H54 (cell line): Measurements from ENCODE around the gene UGT2B7.
A peak's percentile ranks its signal among the peaks of the same experiment; 100 is the strongest.
"Not testable (repeated sequence)": the region's sequence is repeated elsewhere in the genome, so short reads cannot be mapped to it uniquely, and the experiment has no call there.

Experiments
- DNase-seq: peaks from one replicate; pipeline ENCODE4 v3.0.0; 2011; ENCODE audit warnings: low spot score, mixed read lengths; ENCODE audit not compliant: insufficient read length
- FAIRE-seq: peaks from 3 replicates; lab custom pipeline; 2011; peaks lifted over from hg19 to GRCh38; lab: Jason Lieb, UNC
- POLR2A ChIP-seq: IDR thresholded peaks from 2 replicates; pipeline ENCODE4 v1.6.1; 2011; ENCODE audit warnings: low read depth, mild to moderate bottlenecking, low read length

Gene UGT2B7

GRCh38 chr4:69096111-69096656 lies at the start of gene UGT2B7:
UGT2B7 (plus strand) TSS chr4:69096474; CDS start chr4:69096521, 47 bp downstream.
- DNase-seq (no peak), FAIRE-seq (no peak)
- no peak for TF ChIP-seq POLR2A

DNA sequence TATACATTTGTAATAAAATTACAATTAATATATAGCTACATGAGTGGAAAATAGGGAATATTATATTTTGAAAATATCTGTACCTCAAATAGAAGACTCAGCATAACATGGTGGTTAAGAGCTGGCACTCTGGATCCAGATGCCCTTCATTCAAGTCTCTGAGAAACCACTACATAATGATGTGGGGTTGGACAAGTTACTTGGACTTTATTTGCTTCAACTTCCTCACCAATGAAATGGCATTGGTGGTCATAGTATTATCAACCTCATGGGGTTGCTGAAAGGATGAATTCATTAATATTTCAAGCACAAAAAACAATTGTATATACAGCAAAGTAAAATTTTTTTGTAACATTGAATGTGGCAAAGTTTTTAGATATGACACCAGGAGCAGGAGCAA lies 46.4 kb upstream of the UGT2B7 start:
- DNase-seq (no peak), FAIRE-seq (no peak)
- TF ChIP-seq POLR2A, result no peak

DNA sequence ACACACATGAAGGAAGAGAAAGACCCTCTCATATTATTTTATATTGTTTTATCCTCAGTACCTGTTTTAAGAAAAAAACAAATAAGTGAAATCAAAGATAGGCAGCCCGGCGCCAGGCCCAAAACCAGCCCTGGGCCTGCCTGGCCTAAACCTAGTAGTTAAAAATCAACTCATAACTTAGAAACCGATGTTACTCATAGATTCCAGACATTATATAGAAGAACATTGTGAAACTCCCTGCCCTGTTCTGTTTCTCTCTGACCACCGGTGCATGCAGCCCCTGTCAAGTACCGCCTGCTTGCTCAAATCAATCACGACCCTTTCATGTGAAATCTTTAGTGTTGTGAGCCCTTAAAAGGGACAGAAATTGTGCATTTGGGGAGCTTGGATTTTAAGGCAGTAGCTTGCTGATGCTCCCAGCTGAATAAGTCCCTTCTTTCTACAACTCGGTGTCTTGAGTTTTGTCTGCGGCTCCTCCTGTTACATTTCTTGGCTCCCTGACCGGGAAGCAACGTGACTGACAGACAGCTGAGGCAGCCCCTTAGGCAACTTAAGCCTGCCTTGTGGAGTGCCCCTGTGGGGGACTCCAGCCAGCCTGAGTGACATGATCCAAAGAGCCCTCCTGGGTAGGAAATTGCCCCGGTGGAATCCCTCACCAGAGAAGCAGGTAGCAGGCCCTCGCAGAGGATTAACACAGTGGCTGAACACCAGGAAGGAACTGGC lies 45.3 kb upstream of the UGT2B7 start:
- FAIRE-seq, DNase-seq: not testable (repeated sequence)

DNA sequence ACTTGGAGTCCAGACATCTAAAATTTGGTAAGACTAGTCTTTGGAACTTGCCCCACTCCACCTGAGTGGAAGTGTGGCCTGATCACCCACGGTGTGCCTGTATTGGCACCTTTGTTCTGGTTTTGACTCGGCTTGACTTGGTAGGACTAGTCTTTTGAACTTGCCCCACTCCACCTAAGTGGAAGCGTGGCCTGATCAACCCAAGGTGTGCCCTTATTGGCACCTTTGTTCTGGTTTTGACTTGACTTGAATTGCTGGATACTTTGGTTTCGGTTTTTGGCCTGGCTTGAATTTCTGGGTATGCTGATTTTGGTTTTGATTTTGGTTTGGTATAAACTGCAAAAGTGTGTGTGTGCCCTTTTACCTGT lies 44.7 kb upstream of the UGT2B7 start:
- DNase-seq (no peak), FAIRE-seq (no peak)
- no peak for TF ChIP-seq POLR2A

GRCh38 chr4:69053309-69053885 lies 42.9 kb upstream of the UGT2B7 start:
- not testable (repeated sequence) for DNase-seq, FAIRE-seq

DNA sequence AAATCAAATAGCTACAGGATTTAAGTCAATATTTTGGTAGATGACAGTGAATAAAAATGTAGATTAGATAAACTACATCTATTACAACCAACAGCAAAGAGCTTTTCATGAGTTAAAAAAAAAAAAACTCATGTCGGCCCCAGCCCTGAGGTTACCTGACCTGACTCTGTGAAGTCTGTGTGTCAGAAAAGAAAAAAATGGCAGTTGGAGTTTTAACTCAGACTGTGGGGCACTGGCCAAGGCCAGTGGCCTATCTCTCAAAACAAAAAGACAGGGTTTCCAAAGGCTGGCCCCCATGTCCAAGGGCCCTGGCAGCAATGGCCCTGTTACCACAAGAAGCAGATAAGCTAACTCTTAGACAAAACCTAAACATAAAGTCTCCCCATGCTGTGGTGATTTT lies 42.2 kb upstream of the UGT2B7 start:
- FAIRE-seq, DNase-seq: not testable (repeated sequence)

GRCh38 chr4:69054578-69055200 lies 41.6 kb upstream of the UGT2B7 start:
- FAIRE-seq (peak; percentile 33), DNase-seq (peak; percentile 4)
- no peak for TF ChIP-seq POLR2A

GRCh38 chr4:69056150-69056549 lies 40.1 kb upstream of the UGT2B7 start:
- no peak for TF ChIP-seq POLR2A
- no peak for FAIRE-seq
- DNase-seq, result no peak

GRCh38 chr4:69056921-69057550 lies 39.2 kb upstream of the UGT2B7 start:
- TF ChIP-seq POLR2A, result no peak
- FAIRE-seq, result no peak
- DNase-seq, result no peak

DNA sequence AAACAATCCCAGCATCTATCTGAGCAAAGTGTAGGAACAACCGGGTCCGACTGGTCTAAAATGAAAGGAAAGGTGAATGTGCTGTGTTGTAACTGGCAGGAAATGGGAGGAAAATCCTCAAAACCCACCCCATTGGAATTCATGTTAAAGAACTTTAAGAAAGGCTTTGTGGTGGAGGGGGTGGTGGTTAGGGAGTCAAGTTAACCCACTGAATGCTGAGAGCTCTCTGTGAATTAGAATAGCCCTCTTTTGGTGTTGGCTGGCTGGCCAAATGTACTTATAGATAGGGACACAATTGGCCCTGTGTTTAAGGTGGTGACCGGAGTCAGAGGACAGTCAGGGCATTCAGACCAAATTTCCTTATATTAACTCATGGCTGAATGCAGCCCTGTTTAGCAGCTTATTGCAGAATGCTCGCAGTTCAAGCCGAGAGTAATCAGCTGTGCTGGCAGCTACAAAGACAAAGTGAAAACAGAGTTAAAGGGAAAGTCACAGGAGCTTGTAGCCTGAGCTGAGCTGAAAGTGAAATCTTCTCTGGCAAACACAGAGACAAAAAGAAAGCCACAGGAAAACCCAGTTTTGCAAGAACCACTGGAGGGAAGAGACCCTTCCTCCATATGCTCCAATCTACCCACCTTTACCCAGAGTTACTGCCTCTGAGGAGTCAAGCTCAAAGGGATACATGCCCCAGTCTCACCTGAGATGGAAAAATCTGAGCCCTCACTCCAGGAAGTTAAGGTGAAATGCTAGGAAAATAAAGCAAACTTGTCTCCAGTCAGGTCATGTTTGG lies 38.5 kb upstream of the UGT2B7 start:
- FAIRE-seq, result no peak
- no peak for DNase-seq
- TF ChIP-seq POLR2A, result no peak

GRCh38 chr4:69058410-69059059 lies 37.7 kb upstream of the UGT2B7 start:
- DNase-seq (no peak), FAIRE-seq (no peak)
- TF ChIP-seq POLR2A, result no peak

- no peak for TF ChIP-seq POLR2A
- no peak for DNase-seq
- FAIRE-seq, result no peak
These were observed 35.5 kb upstream of the UGT2B7 start for GRCh38 chr4:69060651-69061308.
